Astrocyte (in vitro differentiated cells and primary cell): Measurements from ENCODE around the gene COL6A3.

ENCODE experiments used
- CTCF ChIP-seq: IDR thresholded peaks from 2 replicates; pipeline ENCODE4 v1.5.1; 2011; ENCODE audit warnings: low read depth, mild to moderate bottlenecking, inconsistent platforms, low read length, moderate library complexity; ENCODE audit not compliant: insufficient read depth
- EZH2 ChIP-seq: IDR thresholded peaks from 2 replicates; pipeline ENCODE4 v1.6.1; 2012; ENCODE audit warnings: mild to moderate bottlenecking, low read length, inconsistent platforms; ENCODE audit not compliant: insufficient read depth

- TF ChIP-seq CTCF (no peak), EZH2 (no peak)
Measured at GRCh38 chr2:237413777-237414661, at the start of gene COL6A3.
